ENCODE results near the gene SACS.

GRCh38 chr13:23292586-23292985 lies 140.9 kb downstream of the SACS start:
- no peak for TF ChIP-seq EZH2 (IDR thresholded peaks at IDR 0.05; ENCODE audit: borderline replicate concordance)
- TF ChIP-seq, protein P1, sequence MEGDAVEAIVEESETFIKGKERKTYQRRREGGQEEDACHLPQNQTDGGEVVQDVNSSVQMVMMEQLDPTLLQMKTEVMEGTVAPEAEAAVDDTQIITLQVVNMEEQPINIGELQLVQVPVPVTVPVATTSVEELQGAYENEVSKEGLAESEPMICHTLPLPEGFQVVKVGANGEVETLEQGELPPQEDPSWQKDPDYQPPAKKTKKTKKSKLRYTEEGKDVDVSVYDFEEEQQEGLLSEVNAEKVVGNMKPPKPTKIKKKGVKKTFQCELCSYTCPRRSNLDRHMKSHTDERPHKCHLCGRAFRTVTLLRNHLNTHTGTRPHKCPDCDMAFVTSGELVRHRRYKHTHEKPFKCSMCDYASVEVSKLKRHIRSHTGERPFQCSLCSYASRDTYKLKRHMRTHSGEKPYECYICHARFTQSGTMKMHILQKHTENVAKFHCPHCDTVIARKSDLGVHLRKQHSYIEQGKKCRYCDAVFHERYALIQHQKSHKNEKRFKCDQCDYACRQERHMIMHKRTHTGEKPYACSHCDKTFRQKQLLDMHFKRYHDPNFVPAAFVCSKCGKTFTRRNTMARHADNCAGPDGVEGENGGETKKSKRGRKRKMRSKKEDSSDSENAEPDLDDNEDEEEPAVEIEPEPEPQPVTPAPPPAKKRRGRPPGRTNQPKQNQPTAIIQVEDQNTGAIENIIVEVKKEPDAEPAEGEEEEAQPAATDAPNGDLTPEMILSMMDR (IDR thresholded peaks at IDR 0.05; ENCODE audit: poor library complexity), result no peak

All from hepatocyte (in vitro differentiated cells).